NCI-H82 (cell line): ENCODE data around the gene CALML6.

Experiments
- DNase-seq: peaks from one replicate; lab custom pipeline; 2025; lab: John Stamatoyannopoulos, UW

Gene CALML6

GRCh38 chr1:1942753-1943656, 27.9 kb downstream of the CALML6 start:
- no peak for DNase-seq

- DNase-seq = peak; percentile 72
Observed at GRCh38 chr1:1943834-1944570, 28.9 kb downstream of the CALML6 start.

- no peak for DNase-seq
Observed at GRCh38 chr1:1945782-1946393, 30.8 kb downstream of the CALML6 start.

- no peak for DNase-seq
Observed at GRCh38 chr1:1946540-1946939, 31.5 kb downstream of the CALML6 start.

GRCh38 chr1:1947493-1947892, 32.4 kb downstream of the CALML6 start:
- no peak for DNase-seq

- DNase-seq = no peak
Observed at GRCh38 chr1:1948783-1949182, 33.7 kb downstream of the CALML6 start.

GRCh38 chr1:1950940-1951339, 35.9 kb downstream of the CALML6 start:
- DNase-seq = no peak

GRCh38 chr1:1954015-1954414, 39.0 kb downstream of the CALML6 start:
- no peak for DNase-seq

GRCh38 chr1:1954831-1955441, 39.9 kb downstream of the CALML6 start:
- DNase-seq = peak; percentile 48

- no peak for DNase-seq
Observed at GRCh38 chr1:1955621-1956094, 40.6 kb downstream of the CALML6 start.

GRCh38 chr1:1956101-1956500, 41.0 kb downstream of the CALML6 start:
- no peak for DNase-seq

GRCh38 chr1:1956586-1957532, 41.8 kb downstream of the CALML6 start:
- DNase-seq = no peak

- DNase-seq = no peak
Observed at GRCh38 chr1:1957533-1957961, 42.5 kb downstream of the CALML6 start.

- DNase-seq = no peak
Observed at GRCh38 chr1:1958071-1958541, 43.0 kb downstream of the CALML6 start.

- no peak for DNase-seq
Observed at GRCh38 chr1:1959459-1959839, 44.4 kb downstream of the CALML6 start.

GRCh38 chr1:1959840-1960479, 44.9 kb downstream of the CALML6 start:
- DNase-seq = peak; percentile 85

GRCh38 chr1:1960480-1961196, 45.6 kb downstream of the CALML6 start:
- no peak for DNase-seq

- DNase-seq = no peak
Observed at GRCh38 chr1:1962752-1963151, 47.7 kb downstream of the CALML6 start.

- no peak for DNase-seq
Observed at GRCh38 chr1:1963570-1963969, 48.5 kb downstream of the CALML6 start.

GRCh38 chr1:1964811-1965210, 49.8 kb downstream of the CALML6 start:
- DNase-seq = no peak
